Activated B cell treated with CpG ODN at 0.5 μM for 24 hours (primary cell): ENCODE results near the gene SMURF2. TPM values are rescaled to one million over a fixed set of nuclear protein-coding genes. Genes with fewer than 3 reads are reported as not detected.

Experiments used
- ATAC-seq: fragments of 200-7000 bp; cut with Tn5 transposase; one replicate; pipeline ENCODE4 v1.10.0; 2021; ENCODE audit warnings: low read depth, mild to moderate bottlenecking, moderate library complexity
- CTCF ChIA-PET: fragments of 350-600 bp; sonication (Branson Sonifier 250); formaldehyde crosslinking; loops from one replicate; lab custom pipeline; 2021; ENCODE audit warnings: antibody characterized with exemption; lab: Charles Lee
- POLR2A ChIA-PET: fragments of 350-600 bp; sonication (Branson Sonifier 250); formaldehyde crosslinking; loops from one replicate; lab custom pipeline; 2021; ENCODE audit warnings: antibody characterized with exemption; lab: Charles Lee
- DNase-seq: peaks from one replicate; pipeline ENCODE4 v3.0.0; 2022
- H3K27ac Mint-ChIP-seq: one replicate; pipeline ENCODE4 v1.8.0; 2020; ENCODE audit warnings: mixed read lengths
- H3K27me3 Mint-ChIP-seq: one replicate; pipeline ENCODE4 v1.8.0; 2021; ENCODE audit warnings: mixed read lengths
- H3K36me3 Mint-ChIP-seq: one replicate; pipeline ENCODE4 v1.8.0; 2021; ENCODE audit warnings: low read depth, mixed read lengths
- H3K4me1 Mint-ChIP-seq: one replicate; pipeline ENCODE4 v1.8.0; 2021; ENCODE audit warnings: mixed read lengths
- H3K4me3 Mint-ChIP-seq: one replicate; pipeline ENCODE4 v1.8.0; 2020; ENCODE audit warnings: mild to moderate bottlenecking, mixed read lengths
- H3K9me3 Mint-ChIP-seq: one replicate; pipeline ENCODE4 v1.8.0; 2020; ENCODE audit warnings: mixed read lengths
- intact Hi-C: fragments of 100-400 bp; cut with micrococcal nuclease; formaldehyde crosslinking; loops from one replicate; pipeline ENCODE4 v1.15.1; 2024
- total RNA-seq: library from RNA; stranded (reverse); gene quantifications from 2 replicates; pipeline ENCODE4 v1.2.3, GENCODE V29; 2022
- TF ChIP-seq, protein P1 (sequence below): fragments of 200-600 bp; IDR thresholded peaks from one replicate; pipeline ENCODE4 v1.8.0; 2022; ENCODE audit warnings: antibody characterized with exemption, mild to moderate bottlenecking

Gene SMURF2
- total RNA-seq, 1 donor from 2014 or later, result 23.0 TPM

- no peak for DNase-seq
- no peak overlapping the region for H3K27ac Mint-ChIP-seq
- peaks cover 12% of the 10 kb centered on the region for H3K36me3 Mint-ChIP-seq
- no peak for ATAC-seq
- ChIA-PET POLR2A (no interaction called here), CTCF (no interaction called here)
- H3K4me3 Mint-ChIP-seq, result no peak overlapping the region
- TF ChIP-seq, protein P1, sequence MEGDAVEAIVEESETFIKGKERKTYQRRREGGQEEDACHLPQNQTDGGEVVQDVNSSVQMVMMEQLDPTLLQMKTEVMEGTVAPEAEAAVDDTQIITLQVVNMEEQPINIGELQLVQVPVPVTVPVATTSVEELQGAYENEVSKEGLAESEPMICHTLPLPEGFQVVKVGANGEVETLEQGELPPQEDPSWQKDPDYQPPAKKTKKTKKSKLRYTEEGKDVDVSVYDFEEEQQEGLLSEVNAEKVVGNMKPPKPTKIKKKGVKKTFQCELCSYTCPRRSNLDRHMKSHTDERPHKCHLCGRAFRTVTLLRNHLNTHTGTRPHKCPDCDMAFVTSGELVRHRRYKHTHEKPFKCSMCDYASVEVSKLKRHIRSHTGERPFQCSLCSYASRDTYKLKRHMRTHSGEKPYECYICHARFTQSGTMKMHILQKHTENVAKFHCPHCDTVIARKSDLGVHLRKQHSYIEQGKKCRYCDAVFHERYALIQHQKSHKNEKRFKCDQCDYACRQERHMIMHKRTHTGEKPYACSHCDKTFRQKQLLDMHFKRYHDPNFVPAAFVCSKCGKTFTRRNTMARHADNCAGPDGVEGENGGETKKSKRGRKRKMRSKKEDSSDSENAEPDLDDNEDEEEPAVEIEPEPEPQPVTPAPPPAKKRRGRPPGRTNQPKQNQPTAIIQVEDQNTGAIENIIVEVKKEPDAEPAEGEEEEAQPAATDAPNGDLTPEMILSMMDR, result no peak
- intact Hi-C loops, result no loop called here
- no peaks in the 10 kb centered on the region for H3K9me3 Mint-ChIP-seq
- H3K27me3 Mint-ChIP-seq, result no peaks in the 10 kb centered on the region
- H3K4me1 Mint-ChIP-seq, result peaks cover 15% of the 10 kb centered on the region
Measured at GRCh38 chr17:64622931-64623654, 39.0 kb downstream of the SMURF2 start.

- TF ChIP-seq, protein P1, result no peak
- DNase-seq, result no peak
- no peak for ATAC-seq
- CTCF ChIA-PET, result no interaction called here
- peaks cover 16% of the 10 kb centered on the region for H3K4me1 Mint-ChIP-seq
- POLR2A ChIA-PET, result no interaction called here
- H3K9me3 Mint-ChIP-seq, result no peaks in the 10 kb centered on the region
- no peak overlapping the region for H3K27ac Mint-ChIP-seq
- H3K27me3 Mint-ChIP-seq, result no peaks in the 10 kb centered on the region
- peaks cover 12% of the 10 kb centered on the region for H3K36me3 Mint-ChIP-seq
- no peak overlapping the region for H3K4me3 Mint-ChIP-seq
- intact Hi-C loops, result no loop called here
Measured at GRCh38 chr17:64621772-64622171, 40.3 kb downstream of the SMURF2 start.

DNA sequence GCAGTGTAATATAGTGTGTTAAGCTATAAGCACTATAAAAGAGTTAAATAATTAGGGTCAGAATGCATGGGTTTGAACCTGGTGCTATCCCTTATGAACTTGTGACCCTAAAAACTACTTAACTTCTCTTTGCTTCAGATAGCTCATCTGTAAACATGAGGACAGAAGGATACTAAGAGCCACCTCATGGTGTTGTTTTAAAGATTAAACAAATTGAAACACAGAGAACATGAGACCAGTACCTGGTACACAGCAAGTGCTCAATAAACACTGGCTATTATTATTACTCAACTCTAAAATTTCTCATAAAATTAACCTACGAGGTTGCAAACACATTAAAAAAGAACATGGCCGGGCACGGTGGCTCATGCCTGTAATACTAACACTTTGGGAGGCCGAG, 43.3 kb downstream of the SMURF2 start:
- no peak overlapping the region for H3K4me3 Mint-ChIP-seq
- ATAC-seq (no peak), DNase-seq (no peak)
- peaks cover 35% of the 10 kb centered on the region for H3K4me1 Mint-ChIP-seq
- TF ChIP-seq, protein P1, result no peak
- H3K27ac Mint-ChIP-seq, result no peak overlapping the region
- peaks cover 3% of the 10 kb centered on the region for H3K36me3 Mint-ChIP-seq
- CTCF ChIA-PET, result no interaction called here
- POLR2A ChIA-PET, result interaction anchor here (0.6 kb wide), 1 partner anchor 124 kb away, joined by 5 read pairs; no protein-coding TSS in a partner anchor
- intact Hi-C loops, result no loop called here
- H3K9me3 Mint-ChIP-seq, result no peaks in the 10 kb centered on the region
- no peaks in the 10 kb centered on the region for H3K27me3 Mint-ChIP-seq

- ChIA-PET POLR2A (no interaction called here), CTCF (no interaction called here)
- Mint-ChIP-seq H3K36me3 (no peaks in the 10 kb centered on the region), H3K9me3 (no peaks in the 10 kb centered on the region), H3K4me1 (peaks cover 41% of the 10 kb centered on the region), H3K27ac (no peak overlapping the region), H3K27me3 (no peaks in the 10 kb centered on the region), H3K4me3 (no peak overlapping the region)
- TF ChIP-seq, protein P1, result no peak
- DNase-seq (no peak), ATAC-seq (no peak)
- intact Hi-C loops, result no loop called here
Measured at GRCh38 chr17:64617125-64617780, 44.9 kb downstream of the SMURF2 start.

DNA sequence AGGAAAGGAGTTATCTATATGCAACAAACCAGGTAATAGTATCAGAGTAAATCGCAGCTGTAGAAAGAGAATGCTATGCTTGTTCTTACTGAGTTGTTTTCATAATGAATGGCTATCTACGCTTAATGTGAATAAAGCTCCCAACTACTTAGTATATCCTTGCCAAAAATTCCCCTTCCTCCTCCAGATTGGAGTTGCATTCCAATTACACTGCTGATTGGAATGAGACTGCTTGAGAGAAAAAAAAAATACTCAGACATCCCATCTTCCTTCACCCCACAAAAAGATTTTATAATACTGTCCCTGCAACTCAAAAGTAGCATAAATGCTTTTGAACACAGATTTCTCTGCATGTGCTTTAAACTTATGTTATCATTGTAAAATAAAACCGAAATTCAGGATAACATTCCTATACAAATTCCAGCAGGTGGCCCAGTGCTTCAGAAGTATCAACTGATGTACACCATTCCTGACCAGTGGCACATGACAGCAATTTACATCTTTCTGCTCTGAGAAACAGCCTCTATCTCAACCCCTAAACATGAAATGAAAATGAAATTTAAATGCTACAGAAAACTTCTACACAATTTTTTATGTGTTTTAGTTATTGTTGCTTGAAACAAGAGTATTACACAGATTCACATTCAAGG, 47.0 kb downstream of the SMURF2 start:
- H3K4me3 Mint-ChIP-seq, result no peak overlapping the region
- H3K36me3 Mint-ChIP-seq, result no peaks in the 10 kb centered on the region
- no peak for DNase-seq
- no peak for ATAC-seq
- H3K4me1 Mint-ChIP-seq, result peaks cover 41% of the 10 kb centered on the region
- TF ChIP-seq, protein P1, result no peak
- POLR2A ChIA-PET, result no interaction called here
- intact Hi-C loops, result no loop called here
- no peaks in the 10 kb centered on the region for H3K27me3 Mint-ChIP-seq
- no peaks in the 10 kb centered on the region for H3K9me3 Mint-ChIP-seq
- no peak overlapping the region for H3K27ac Mint-ChIP-seq
- CTCF ChIA-PET, result no interaction called here
